PFSK-1 (cell line): ENCODE results near the gene CFAP65.

Experiments
- SIN3A ChIP-seq: IDR thresholded peaks from 2 replicates; pipeline ENCODE4 v1.6.1; 2012; ENCODE audit warnings: mild to moderate bottlenecking, low read length, moderate library complexity, borderline replicate concordance; ENCODE audit not compliant: insufficient read depth
- TAF1 ChIP-seq: IDR thresholded peaks from 2 replicates; pipeline ENCODE4 v1.6.1; 2012; ENCODE audit warnings: low read length, control low read depth, borderline replicate concordance; ENCODE audit not compliant: insufficient read depth
- TF ChIP-seq, protein P1 (sequence below), 2 experiments: IDR thresholded peaks; 2 replicates each; pipeline versions ENCODE4 v1.6.1 to v1.8.0; 2011 to 2012; ENCODE audit warnings: low read depth in 2 of 2, low read length in 2 of 2, control low read depth in 1 of 2, inconsistent platforms in 1 of 2, mild to moderate bottlenecking in 1 of 2, moderate library complexity in 1 of 2; ENCODE audit not compliant: insufficient read depth in 1 of 2

DNA sequence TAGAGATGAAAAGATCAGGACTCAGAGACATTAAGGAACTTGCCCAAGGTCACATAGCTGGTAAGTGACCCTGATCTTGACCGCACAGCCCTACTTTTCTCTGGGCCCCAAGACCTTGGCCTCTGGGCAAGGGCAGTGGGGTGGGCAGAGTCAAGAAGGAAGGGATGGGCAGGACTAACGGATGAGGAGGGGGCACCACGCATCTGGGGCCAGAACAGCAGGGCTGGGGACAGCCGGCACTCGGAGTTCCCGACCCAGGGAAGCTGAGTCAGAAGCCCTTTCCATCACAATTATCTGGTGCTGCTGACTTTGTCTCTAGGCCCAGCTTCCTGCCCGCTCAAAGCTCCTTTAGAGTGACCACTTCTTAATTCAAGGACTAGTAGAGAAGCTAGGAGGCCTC is 14.4 kb downstream of the CFAP65 start:
- TF ChIP-seq TAF1 (no peak), SIN3A (no peak)
- TF ChIP-seq, protein P1, sequence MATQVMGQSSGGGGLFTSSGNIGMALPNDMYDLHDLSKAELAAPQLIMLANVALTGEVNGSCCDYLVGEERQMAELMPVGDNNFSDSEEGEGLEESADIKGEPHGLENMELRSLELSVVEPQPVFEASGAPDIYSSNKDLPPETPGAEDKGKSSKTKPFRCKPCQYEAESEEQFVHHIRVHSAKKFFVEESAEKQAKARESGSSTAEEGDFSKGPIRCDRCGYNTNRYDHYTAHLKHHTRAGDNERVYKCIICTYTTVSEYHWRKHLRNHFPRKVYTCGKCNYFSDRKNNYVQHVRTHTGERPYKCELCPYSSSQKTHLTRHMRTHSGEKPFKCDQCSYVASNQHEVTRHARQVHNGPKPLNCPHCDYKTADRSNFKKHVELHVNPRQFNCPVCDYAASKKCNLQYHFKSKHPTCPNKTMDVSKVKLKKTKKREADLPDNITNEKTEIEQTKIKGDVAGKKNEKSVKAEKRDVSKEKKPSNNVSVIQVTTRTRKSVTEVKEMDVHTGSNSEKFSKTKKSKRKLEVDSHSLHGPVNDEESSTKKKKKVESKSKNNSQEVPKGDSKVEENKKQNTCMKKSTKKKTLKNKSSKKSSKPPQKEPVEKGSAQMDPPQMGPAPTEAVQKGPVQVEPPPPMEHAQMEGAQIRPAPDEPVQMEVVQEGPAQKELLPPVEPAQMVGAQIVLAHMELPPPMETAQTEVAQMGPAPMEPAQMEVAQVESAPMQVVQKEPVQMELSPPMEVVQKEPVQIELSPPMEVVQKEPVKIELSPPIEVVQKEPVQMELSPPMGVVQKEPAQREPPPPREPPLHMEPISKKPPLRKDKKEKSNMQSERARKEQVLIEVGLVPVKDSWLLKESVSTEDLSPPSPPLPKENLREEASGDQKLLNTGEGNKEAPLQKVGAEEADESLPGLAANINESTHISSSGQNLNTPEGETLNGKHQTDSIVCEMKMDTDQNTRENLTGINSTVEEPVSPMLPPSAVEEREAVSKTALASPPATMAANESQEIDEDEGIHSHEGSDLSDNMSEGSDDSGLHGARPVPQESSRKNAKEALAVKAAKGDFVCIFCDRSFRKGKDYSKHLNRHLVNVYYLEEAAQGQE (IDR thresholded peaks at IDR 0.05; ENCODE audit: insufficient read depth in 1 of 2, low read depth in 2 of 2, low read length in 2 of 2) = no peak
